ENCODE measurements around the gene TRIML1.

The TRIML1 gene

GRCh38 chr4:188139141-188139540 is at the start of gene TRIML1:
Gene TRIML1 (plus strand): TSS chr4:188139441. CDS start chr4:188139559, 118 bp downstream.
- DNase-seq = no peak

GRCh38 chr4:188092824-188093223 is 46.4 kb upstream of the TRIML1 start:
- no peak for DNase-seq

- DNase-seq = no peak
These were observed 32.8 kb upstream of the TRIML1 start for GRCh38 chr4:188106454-188106853.

- no peak for DNase-seq
These were observed 31.1 kb upstream of the TRIML1 start for GRCh38 chr4:188107931-188108843.

GRCh38 chr4:188109157-188109755 is 30.0 kb upstream of the TRIML1 start, which contains the start of gene TRIML2:
Gene TRIML2 (minus strand): TSS chr4:188109603. CDS start chr4:188105368, 4,235 bp downstream.
- no peak for DNase-seq

- no peak for DNase-seq
These were observed 29.2 kb upstream of the TRIML1 start for GRCh38 chr4:188110036-188110435.

GRCh38 chr4:188110741-188111471 is 28.3 kb upstream of the TRIML1 start:
- DNase-seq = no peak

GRCh38 chr4:188111955-188112354 is 27.3 kb upstream of the TRIML1 start:
- DNase-seq = no peak

- no peak for DNase-seq
These were observed 26.1 kb upstream of the TRIML1 start for GRCh38 chr4:188113156-188113555.

- DNase-seq = no peak
These were observed 21.5 kb upstream of the TRIML1 start for GRCh38 chr4:188117631-188118324.

GRCh38 chr4:188121530-188121929 is 17.7 kb upstream of the TRIML1 start:
- DNase-seq = no peak

- no peak for DNase-seq
These were observed 11.9 kb upstream of the TRIML1 start for GRCh38 chr4:188127214-188127874.

GRCh38 chr4:188130355-188130754 is 8.9 kb upstream of the TRIML1 start:
- no peak for DNase-seq

- no peak for DNase-seq
These were observed 7.0 kb upstream of the TRIML1 start for GRCh38 chr4:188132232-188132631.

- no peak for DNase-seq
These were observed 1.0 kb upstream of the TRIML1 start for GRCh38 chr4:188138227-188138626.

- DNase-seq = no peak
These were observed 430 bp downstream of the TRIML1 start for GRCh38 chr4:188139671-188140070.

- DNase-seq = no peak
These were observed 4.5 kb downstream of the TRIML1 start for GRCh38 chr4:188143731-188144130.

GRCh38 chr4:188145601-188146000 is 6.4 kb downstream of the TRIML1 start:
- no peak for DNase-seq

- no peak for DNase-seq
These were observed 7.4 kb downstream of the TRIML1 start for GRCh38 chr4:188146618-188147017.

GRCh38 chr4:188147176-188147575 is 7.9 kb downstream of the TRIML1 start:
- no peak for DNase-seq

- DNase-seq = no peak
These were observed 8.5 kb downstream of the TRIML1 start for GRCh38 chr4:188147776-188148175.

Measured in activated naive CD4-positive, alpha-beta T cell (primary cell).